GOT3 (cell line): ENCODE data around the gene APOBR.
"Not testable (repeated sequence)": the region's sequence is repeated elsewhere in the genome, so short reads cannot be mapped to it uniquely, and the experiment has no call there.

ENCODE experiments used
- DNase-seq: peaks from one replicate; lab custom pipeline; 2025; ENCODE audit warnings: mixed read lengths; lab: John Stamatoyannopoulos, UW

APOBR gene

GRCh38 chr16:28497861-28498599 is 3.6 kb downstream of the APOBR start:
- DNase-seq: no peak

- no peak for DNase-seq
Observed at GRCh38 chr16:28498666-28499381, 4.4 kb downstream of the APOBR start.

GRCh38 chr16:28499854-28500253 is 5.4 kb downstream of the APOBR start:
- DNase-seq: no peak

GRCh38 chr16:28500476-28501180 is 6.2 kb downstream of the APOBR start:
- DNase-seq: not testable (repeated sequence)

GRCh38 chr16:28501258-28502232 is 7.1 kb downstream of the APOBR start:
- DNase-seq: no peak

GRCh38 chr16:28502290-28502689 is 7.8 kb downstream of the APOBR start:
- no peak for DNase-seq

GRCh38 chr16:28503470-28504259 is 9.2 kb downstream of the APOBR start:
- DNase-seq: no peak

GRCh38 chr16:28504707-28505404 is 10.4 kb downstream of the APOBR start:
- no peak for DNase-seq

- DNase-seq: no peak
Observed at GRCh38 chr16:28505489-28506137, 11.2 kb downstream of the APOBR start.

- DNase-seq: no peak
Observed at GRCh38 chr16:28511031-28511430, 16.6 kb downstream of the APOBR start.

- no peak for DNase-seq
Observed at GRCh38 chr16:28511801-28512789, 17.7 kb downstream of the APOBR start.

GRCh38 chr16:28513484-28514181 is 19.2 kb downstream of the APOBR start:
- DNase-seq: no peak

GRCh38 chr16:28514246-28514645 is 19.8 kb downstream of the APOBR start:
- no peak for DNase-seq

- no peak for DNase-seq
Observed at GRCh38 chr16:28520672-28521071, 26.2 kb downstream of the APOBR start.

GRCh38 chr16:28521436-28521835 is 27.0 kb downstream of the APOBR start:
- DNase-seq: no peak

GRCh38 chr16:28522792-28523191 is 28.3 kb downstream of the APOBR start:
- no peak for DNase-seq

- DNase-seq: no peak
Observed at GRCh38 chr16:28524681-28525171, 30.3 kb downstream of the APOBR start.
